Right atrium auricular region (tissue), 2 donors: ENCODE measurements around the gene CACNA2D1. TPM values are rescaled to one million over a fixed set of nuclear protein-coding genes. Genes with fewer than 3 reads are reported as not detected.

ENCODE experiments used
- DNase-seq: peaks from one replicate; pipeline ENCODE4 v3.0.0-alpha.2; 2019; ENCODE audit warnings: low spot score
- H3K27ac ChIP-seq, 2 donors: fragments of 200-600 bp; sonication (generic); 1 replicate in 1 of 2; 2 replicates in 1 of 2; pipeline ENCODE4 v1.5.1; 2016 to 2019
- H3K27me3 ChIP-seq, 2 donors: fragments of 200-600 bp; sonication (generic); one replicate each; pipeline versions ENCODE4 v1.5.1 to v1.6.0; 2017 to 2019
- H3K36me3 ChIP-seq: fragments of 200-600 bp; sonication (generic); one replicate; pipeline ENCODE4 v1.5.1; 2016
- H3K4me1 ChIP-seq, 2 donors: fragments of 200-600 bp; sonication (generic); one replicate each; pipeline versions ENCODE4 v1.5.1 to v1.6.0; 2017 to 2019
- H3K4me3 ChIP-seq, 2 donors: fragments of 200-600 bp; sonication (generic); 1 replicate in 1 of 2; 2 replicates in 1 of 2; pipeline ENCODE4 v1.5.1; 2017 to 2019; ENCODE audit warnings: mild to moderate bottlenecking in 1 of 2, moderate library complexity in 1 of 2
- H3K9me3 ChIP-seq, 2 donors: fragments of 200-600 bp; sonication (generic); one replicate each; pipeline ENCODE4 v1.5.1; 2019
- CTCF ChIP-seq, 2 donors: fragments of 200-600 bp; sonication (generic); IDR thresholded peaks; one replicate each; pipeline ENCODE4 v1.5.1; 2019; ENCODE audit warnings: antibody characterized with exemption in 2 of 2
- total RNA-seq, 2 donors: library from RNA; depleted of rRNA; stranded (reverse); fragments of >200 nt; gene quantifications; one replicate each; pipeline ENCODE4 v1.1.0, GENCODE V29; 2016

CACNA2D1 gene
- total RNA-seq, 2 donors from 2014 or later = 31.5 to 54.5 TPM

- no peak overlapping the region for H3K4me3 ChIP-seq
- H3K27me3 ChIP-seq = no peaks in the 10 kb centered on the region
- no peaks in the 10 kb centered on the region for H3K4me1 ChIP-seq
- no peak for TF ChIP-seq CTCF (IDR thresholded peaks at IDR 0.05)
- no peaks in the 10 kb centered on the region for H3K9me3 ChIP-seq
- no peak for DNase-seq
- no peak overlapping the region for H3K27ac ChIP-seq
- no peaks in the 10 kb centered on the region for H3K36me3 ChIP-seq
Observed at GRCh38 chr7:82036146-82036886, 407.3 kb downstream of the CACNA2D1 start.

- H3K27ac ChIP-seq = no peak overlapping the region
- no peak for TF ChIP-seq CTCF (IDR thresholded peaks at IDR 0.05)
- no peaks in the 10 kb centered on the region for H3K36me3 ChIP-seq
- H3K4me1 ChIP-seq = no peaks in the 10 kb centered on the region
- no peak overlapping the region for H3K4me3 ChIP-seq
- H3K27me3 ChIP-seq = no peaks in the 10 kb centered on the region
- no peak for DNase-seq
- no peaks in the 10 kb centered on the region for H3K9me3 ChIP-seq
Observed at GRCh38 chr7:82035456-82035855, 408.1 kb downstream of the CACNA2D1 start.

- H3K9me3 ChIP-seq = no peaks in the 10 kb centered on the region
- no peak overlapping the region for H3K27ac ChIP-seq
- no peaks in the 10 kb centered on the region for H3K36me3 ChIP-seq
- no peaks in the 10 kb centered on the region for H3K4me1 ChIP-seq
- no peak for DNase-seq
- H3K4me3 ChIP-seq = no peak overlapping the region
- H3K27me3 ChIP-seq = no peaks in the 10 kb centered on the region
- TF ChIP-seq CTCF (IDR thresholded peaks at IDR 0.05) = no peak
Observed at GRCh38 chr7:82032901-82033300, 410.7 kb downstream of the CACNA2D1 start.

- Histone ChIP-seq H3K36me3 (no peaks in the 10 kb centered on the region), H3K4me3 (no peak overlapping the region), H3K27me3 (no peaks in the 10 kb centered on the region), H3K4me1 (no peaks in the 10 kb centered on the region), H3K27ac (no peak overlapping the region), H3K9me3 (no peaks in the 10 kb centered on the region)
- DNase-seq = no peak
- no peak for TF ChIP-seq CTCF (IDR thresholded peaks at IDR 0.05)
Observed at GRCh38 chr7:82029236-82029913, 414.2 kb downstream of the CACNA2D1 start.

- Histone ChIP-seq H3K27ac (no peak overlapping the region), H3K4me1 (no peaks in the 10 kb centered on the region), H3K27me3 (no peaks in the 10 kb centered on the region), H3K4me3 (no peak overlapping the region), H3K36me3 (no peaks in the 10 kb centered on the region), H3K9me3 (no peaks in the 10 kb centered on the region)
- no peak for TF ChIP-seq CTCF (IDR thresholded peaks at IDR 0.05)
- DNase-seq = no peak
Observed at GRCh38 chr7:82028097-82028496, 415.5 kb downstream of the CACNA2D1 start.
